Fibroblast of peridontal ligament (primary cell): Measurements from ENCODE around the gene TRIM26.
"Not testable (repeated sequence)": the region's sequence is repeated elsewhere in the genome, so short reads cannot be mapped to it uniquely, and the experiment has no call there.

ENCODE experiments used
- DNase-seq: peaks from one replicate; pipeline ENCODE4 v3.0.0-alpha.2; 2010; ENCODE audit errors: extremely low read depth

TRIM26 gene

GRCh38 chr6:30171677-30172471 lies 41.3 kb downstream of the TRIM26 start:
- DNase-seq, result no peak

- DNase-seq, result peak; percentile 72
These were observed 43.3 kb downstream of the TRIM26 start for GRCh38 chr6:30169658-30170614.

GRCh38 chr6:30168741-30169140 lies 44.5 kb downstream of the TRIM26 start:
- DNase-seq, result no peak

- DNase-seq, result no peak
These were observed 46.1 kb downstream of the TRIM26 start for GRCh38 chr6:30167101-30167500.

- not testable (repeated sequence) for DNase-seq
These were observed 48.0 kb downstream of the TRIM26 start for GRCh38 chr6:30165238-30165637.

- DNase-seq, result no peak
These were observed 48.5 kb downstream of the TRIM26 start for GRCh38 chr6:30164714-30165113.

- no peak for DNase-seq
These were observed 49.1 kb downstream of the TRIM26 start for GRCh38 chr6:30163918-30164654.

GRCh38 chr6:30163090-30163917 lies 49.9 kb downstream of the TRIM26 start, which contains the start of gene TRIM15:
TRIM15 (plus strand) TSS chr6:30163546; CDS start chr6:30163685, 139 bp downstream.
- no peak for DNase-seq

- DNase-seq, result no peak
These were observed 50.7 kb downstream of the TRIM26 start for GRCh38 chr6:30162265-30163089.

- no peak for DNase-seq
These were observed 52.2 kb downstream of the TRIM26 start, which contains the start of gene TRIM10 for GRCh38 chr6:30160785-30161531. TRIM10 (minus strand) TSS chr6:30161211; CDS start chr6:30160858, 353 bp downstream.

- DNase-seq, result no peak
These were observed 53.0 kb downstream of the TRIM26 start for GRCh38 chr6:30160008-30160784.

GRCh38 chr6:30158475-30159040 lies 54.6 kb downstream of the TRIM26 start:
- no peak for DNase-seq

- DNase-seq, result no peak
These were observed 55.2 kb downstream of the TRIM26 start for GRCh38 chr6:30157999-30158398.

- DNase-seq, result no peak
These were observed 55.6 kb downstream of the TRIM26 start for GRCh38 chr6:30157581-30157980.

- DNase-seq, result no peak
These were observed 56.4 kb downstream of the TRIM26 start for GRCh38 chr6:30156774-30157173.

GRCh38 chr6:30156262-30156599 lies 57.0 kb downstream of the TRIM26 start:
- DNase-seq, result no peak

- DNase-seq, result no peak
These were observed 57.5 kb downstream of the TRIM26 start for GRCh38 chr6:30155520-30156261.
